GM21528 (cell line): Measurements from ENCODE around the gene SERTM2.

Source experiments
- ATAC-seq: cut with Tn5 transposase; IDR thresholded peaks from one replicate; pipeline ENCODE4 v1.9.1; 2021; ENCODE audit warnings: mild to moderate bottlenecking, moderate library complexity; ENCODE audit not compliant: unreplicated experiment, low FRiP score

SERTM2 gene

GRCh38 chrX:111555406-111555958 lies 44.0 kb downstream of the SERTM2 start:
- ATAC-seq, result no peak

- ATAC-seq, result no peak
Measured at GRCh38 chrX:111560801-111561200, 49.4 kb downstream of the SERTM2 start.

- no peak for ATAC-seq
Measured at GRCh38 chrX:111561851-111562250, 50.4 kb downstream of the SERTM2 start.

GRCh38 chrX:111567542-111568255 lies 56.3 kb downstream of the SERTM2 start:
- ATAC-seq, result no peak

- no peak for ATAC-seq
Measured at GRCh38 chrX:111568354-111568753, 56.9 kb downstream of the SERTM2 start.

GRCh38 chrX:111568817-111569216 lies 57.4 kb downstream of the SERTM2 start:
- ATAC-seq, result no peak
